Measurements from ENCODE around the gene STARD10.
"Not testable (repeated sequence)": the region's sequence is repeated elsewhere in the genome, so short reads cannot be mapped to it uniquely, and the experiment has no call there.

The STARD10 gene

DNA sequence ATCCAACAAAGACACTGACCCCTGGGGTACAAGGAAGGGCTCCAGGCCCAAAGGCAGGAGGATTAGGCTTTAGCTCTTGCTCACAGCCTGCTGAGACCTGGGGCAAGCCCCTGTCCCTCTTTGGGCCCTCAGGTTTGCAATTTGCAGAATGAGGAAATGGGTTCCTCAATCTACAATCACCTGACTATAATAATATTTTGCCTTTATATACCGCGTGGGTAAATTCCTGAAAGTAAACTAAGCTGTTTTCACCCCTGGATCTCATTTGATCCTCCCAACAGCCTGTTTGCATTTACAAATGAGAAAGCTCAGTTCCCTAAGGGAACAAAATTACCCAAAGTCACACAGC lies 797 bp downstream of the STARD10 start:
- TF ChIP-seq, protein P1, sequence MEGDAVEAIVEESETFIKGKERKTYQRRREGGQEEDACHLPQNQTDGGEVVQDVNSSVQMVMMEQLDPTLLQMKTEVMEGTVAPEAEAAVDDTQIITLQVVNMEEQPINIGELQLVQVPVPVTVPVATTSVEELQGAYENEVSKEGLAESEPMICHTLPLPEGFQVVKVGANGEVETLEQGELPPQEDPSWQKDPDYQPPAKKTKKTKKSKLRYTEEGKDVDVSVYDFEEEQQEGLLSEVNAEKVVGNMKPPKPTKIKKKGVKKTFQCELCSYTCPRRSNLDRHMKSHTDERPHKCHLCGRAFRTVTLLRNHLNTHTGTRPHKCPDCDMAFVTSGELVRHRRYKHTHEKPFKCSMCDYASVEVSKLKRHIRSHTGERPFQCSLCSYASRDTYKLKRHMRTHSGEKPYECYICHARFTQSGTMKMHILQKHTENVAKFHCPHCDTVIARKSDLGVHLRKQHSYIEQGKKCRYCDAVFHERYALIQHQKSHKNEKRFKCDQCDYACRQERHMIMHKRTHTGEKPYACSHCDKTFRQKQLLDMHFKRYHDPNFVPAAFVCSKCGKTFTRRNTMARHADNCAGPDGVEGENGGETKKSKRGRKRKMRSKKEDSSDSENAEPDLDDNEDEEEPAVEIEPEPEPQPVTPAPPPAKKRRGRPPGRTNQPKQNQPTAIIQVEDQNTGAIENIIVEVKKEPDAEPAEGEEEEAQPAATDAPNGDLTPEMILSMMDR (IDR thresholded peaks at IDR 0.05; ENCODE audit: insufficient read depth, low read length, poor library complexity, severe bottlenecking), result no peak
- H3K36me3 ChIP-seq (ENCODE audit: control insufficient read depth, insufficient read depth, low read length), result no peaks in the 10 kb centered on the region
- H3K27me3 ChIP-seq (replicated peaks; ENCODE audit: control insufficient read depth, insufficient read depth, low read length), result no peaks in the 10 kb centered on the region
- DNase-seq (ENCODE audit: extremely low read depth, insufficient read length), result no peak
- H3K4me3 ChIP-seq (replicated peaks; ENCODE audit: low read depth, low read length), result peak overlapping the region; percentile 82

DNA sequence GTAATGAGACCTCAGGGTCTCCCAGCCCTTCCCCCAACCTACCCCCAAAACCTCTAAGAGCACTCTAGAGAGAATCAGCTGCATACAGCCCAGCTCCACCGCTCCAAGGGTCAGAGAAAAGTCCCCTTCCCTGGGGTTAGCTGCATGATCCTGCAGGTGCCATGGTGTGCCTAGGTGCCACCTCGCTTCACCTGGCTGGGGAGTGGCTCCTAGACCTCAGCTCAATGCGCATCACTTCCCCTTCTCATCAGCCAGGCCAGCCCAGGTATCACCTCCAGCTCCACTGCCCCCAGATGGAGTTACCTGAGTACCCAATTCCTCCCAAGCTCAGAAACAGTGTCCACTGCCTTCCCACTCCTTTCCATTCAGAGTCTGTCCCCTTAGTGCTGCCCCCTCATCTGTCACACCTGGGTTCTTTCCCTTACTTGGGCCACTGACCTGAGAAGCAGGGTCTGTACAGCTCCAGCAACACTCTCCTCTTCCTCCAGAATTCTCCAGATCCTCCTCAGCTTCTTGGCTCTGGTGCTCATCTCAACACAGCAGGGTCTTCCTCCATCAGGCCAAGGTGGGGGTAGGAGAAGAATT lies 1.3 kb downstream of the STARD10 start:
- DNase-seq (ENCODE audit: extremely low read depth, insufficient read length), result no peak
- Histone ChIP-seq H3K4me3 (replicated peaks; ENCODE audit: low read depth, low read length) (peak overlapping the region; percentile 9; the same call in 1 of the 2 replicates), H3K36me3 (ENCODE audit: control insufficient read depth, insufficient read depth, low read length) (no peaks in the 10 kb centered on the region), H3K27me3 (replicated peaks; ENCODE audit: control insufficient read depth, insufficient read depth, low read length) (no peaks in the 10 kb centered on the region)
- TF ChIP-seq, protein P1 (IDR thresholded peaks at IDR 0.05; ENCODE audit: insufficient read depth, low read length, poor library complexity, severe bottlenecking), result no peak

DNA sequence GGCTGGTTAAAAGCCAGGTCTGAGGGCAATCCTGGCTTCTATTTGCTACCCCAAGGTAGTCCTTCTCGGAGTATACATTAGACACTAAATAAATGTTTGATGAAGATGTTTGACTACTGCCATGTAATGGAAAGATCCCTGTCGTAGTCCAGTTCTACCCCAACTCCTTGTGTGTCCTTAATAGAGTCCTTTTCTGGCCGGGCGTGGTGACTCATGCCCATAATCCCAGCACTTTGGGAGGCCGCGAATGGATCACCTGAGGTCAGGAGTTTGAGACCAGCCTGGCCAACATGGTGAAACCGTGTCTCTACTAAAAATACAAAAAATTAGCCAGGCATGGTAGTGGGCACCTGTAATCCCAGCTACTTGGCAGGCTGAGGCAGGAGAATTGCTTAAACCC lies 2.6 kb downstream of the STARD10 start:
- not testable (repeated sequence) for H3K4me3 ChIP-seq (replicated peaks; ENCODE audit: low read depth, low read length); H3K27me3 ChIP-seq (replicated peaks; ENCODE audit: control insufficient read depth, insufficient read depth, low read length); DNase-seq (ENCODE audit: extremely low read depth, insufficient read length); H3K36me3 ChIP-seq (ENCODE audit: control insufficient read depth, insufficient read depth, low read length)

DNA sequence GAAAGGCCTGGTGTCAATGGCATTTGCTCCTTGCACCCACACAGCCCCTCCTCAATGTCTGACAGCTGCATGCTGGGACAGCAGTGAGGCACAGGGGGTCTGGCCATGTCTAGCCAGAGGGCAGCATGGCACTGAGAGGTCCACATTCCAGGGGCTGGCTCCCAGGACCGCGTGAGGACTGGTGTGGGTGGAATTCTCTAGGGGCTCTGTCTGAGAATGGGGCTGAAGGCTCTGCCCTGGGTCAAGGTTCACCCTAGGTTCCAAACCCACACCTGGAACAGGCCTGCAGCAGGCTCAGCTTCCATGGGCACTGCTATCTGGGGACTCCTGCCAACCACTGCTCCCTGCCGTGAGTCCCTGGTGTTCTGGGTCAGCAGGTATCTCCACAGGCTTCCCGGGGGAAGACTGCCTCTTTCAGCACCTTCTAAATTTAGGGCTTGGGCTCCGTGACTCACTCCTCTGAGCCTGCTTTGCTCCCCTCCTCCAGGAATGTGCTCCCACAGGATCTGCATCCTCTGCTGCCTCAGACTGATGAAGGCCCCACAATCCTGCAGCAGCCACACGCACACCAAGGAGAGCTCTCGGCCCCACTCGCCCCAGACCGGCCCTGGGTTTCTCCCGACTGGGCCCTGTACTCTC lies 4.2 kb downstream of the STARD10 start:
- Histone ChIP-seq H3K4me3 (replicated peaks; ENCODE audit: low read depth, low read length) (no peak overlapping the region), H3K27me3 (replicated peaks; ENCODE audit: control insufficient read depth, insufficient read depth, low read length) (no peaks in the 10 kb centered on the region), H3K36me3 (ENCODE audit: control insufficient read depth, insufficient read depth, low read length) (no peaks in the 10 kb centered on the region)
- no peak for DNase-seq (ENCODE audit: extremely low read depth, insufficient read length)
- TF ChIP-seq, protein P1 (IDR thresholded peaks at IDR 0.05; ENCODE audit: insufficient read depth, low read length, poor library complexity, severe bottlenecking), result no peak

DNA sequence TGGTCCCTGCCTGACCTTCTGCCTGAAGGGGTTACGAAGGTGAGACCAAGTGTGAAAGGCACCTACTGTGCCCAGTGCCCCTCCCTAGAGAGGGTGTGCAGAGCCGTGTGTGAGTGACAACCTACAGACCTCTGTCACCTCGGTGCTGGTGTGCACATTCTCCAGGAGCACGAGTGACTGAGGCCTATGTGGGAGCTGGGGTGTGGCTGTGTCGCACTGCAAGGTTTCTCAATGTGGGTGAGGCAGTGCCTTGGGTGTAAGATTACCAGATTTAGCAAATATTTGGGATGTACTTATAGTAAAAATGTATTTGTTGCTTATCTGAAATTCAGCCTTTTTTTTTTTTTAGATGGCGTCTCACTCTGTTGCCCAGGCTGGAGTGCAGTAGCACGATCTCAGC lies 5.6 kb downstream of the STARD10 start:
- no peaks in the 10 kb centered on the region for H3K27me3 ChIP-seq (replicated peaks; ENCODE audit: control insufficient read depth, insufficient read depth, low read length)
- H3K4me3 ChIP-seq (replicated peaks; ENCODE audit: low read depth, low read length), result no peak overlapping the region
- no peaks in the 10 kb centered on the region for H3K36me3 ChIP-seq (ENCODE audit: control insufficient read depth, insufficient read depth, low read length)
- TF ChIP-seq, protein P1 (IDR thresholded peaks at IDR 0.05; ENCODE audit: insufficient read depth, low read length, poor library complexity, severe bottlenecking), result no peak
- no peak for DNase-seq (ENCODE audit: extremely low read depth, insufficient read length)

DNA sequence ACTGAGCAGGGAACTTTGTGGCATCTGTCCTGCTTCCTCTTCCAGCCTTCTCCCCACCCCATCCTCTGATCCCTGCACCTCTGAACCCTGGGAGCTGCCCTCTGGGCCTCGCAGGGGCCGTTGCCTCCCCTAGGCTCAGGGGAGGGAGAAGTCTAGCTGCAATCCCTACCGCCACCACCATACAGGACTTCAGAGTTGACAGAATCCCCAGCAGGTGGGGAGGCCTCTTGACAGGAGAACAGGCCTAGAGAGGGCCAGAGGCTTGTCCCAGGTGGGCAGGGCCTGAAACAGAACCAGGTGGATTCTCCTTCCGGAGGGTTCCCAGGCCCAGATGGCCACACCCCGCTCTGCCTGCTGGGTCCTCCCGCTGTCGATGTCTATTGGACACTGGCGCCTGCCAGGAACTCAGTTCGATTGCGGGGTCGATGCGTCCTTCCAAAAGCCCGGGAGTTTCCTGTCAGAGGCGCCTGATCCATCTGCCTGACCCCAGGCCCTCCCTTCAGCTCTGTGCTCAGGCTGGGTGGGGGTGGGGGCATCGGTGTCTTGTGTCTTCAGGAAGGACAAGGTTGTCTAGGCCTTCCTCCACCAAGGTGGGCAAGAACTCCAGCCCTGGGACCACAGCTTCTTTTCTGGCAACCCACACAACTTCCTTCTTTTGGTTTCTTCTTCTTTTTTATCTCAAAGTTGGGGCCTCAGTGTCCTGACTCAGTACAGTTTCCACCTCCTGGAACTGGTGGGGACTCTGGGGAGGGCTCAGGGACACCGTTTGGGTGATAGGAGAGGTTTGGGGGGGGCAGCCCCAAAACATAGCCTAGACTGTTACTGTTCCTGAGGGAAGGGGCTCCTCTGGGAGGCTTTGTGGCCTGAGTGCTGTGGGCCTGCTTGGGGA lies 6.4 kb downstream of the STARD10 start:
- TF ChIP-seq, protein P1 (IDR thresholded peaks at IDR 0.05; ENCODE audit: insufficient read depth, low read length, poor library complexity, severe bottlenecking), result peak; percentile 46
- Histone ChIP-seq H3K27me3 (replicated peaks; ENCODE audit: control insufficient read depth, insufficient read depth, low read length) (no peaks in the 10 kb centered on the region), H3K4me3 (replicated peaks; ENCODE audit: low read depth, low read length) (peak overlapping the region; percentile 1; the same call in 1 of the 2 replicates), H3K36me3 (ENCODE audit: control insufficient read depth, insufficient read depth, low read length) (no peaks in the 10 kb centered on the region)
- DNase-seq (ENCODE audit: extremely low read depth, insufficient read length), result peak; percentile 64

Measured in GM06990 (cell line).